ENCODE data around the gene GRM4. TPM values are rescaled to one million over a fixed set of nuclear protein-coding genes. Genes with fewer than 3 reads are reported as not detected.

GRM4 gene
- total RNA-seq, result not detected in 2 replicates

DNA sequence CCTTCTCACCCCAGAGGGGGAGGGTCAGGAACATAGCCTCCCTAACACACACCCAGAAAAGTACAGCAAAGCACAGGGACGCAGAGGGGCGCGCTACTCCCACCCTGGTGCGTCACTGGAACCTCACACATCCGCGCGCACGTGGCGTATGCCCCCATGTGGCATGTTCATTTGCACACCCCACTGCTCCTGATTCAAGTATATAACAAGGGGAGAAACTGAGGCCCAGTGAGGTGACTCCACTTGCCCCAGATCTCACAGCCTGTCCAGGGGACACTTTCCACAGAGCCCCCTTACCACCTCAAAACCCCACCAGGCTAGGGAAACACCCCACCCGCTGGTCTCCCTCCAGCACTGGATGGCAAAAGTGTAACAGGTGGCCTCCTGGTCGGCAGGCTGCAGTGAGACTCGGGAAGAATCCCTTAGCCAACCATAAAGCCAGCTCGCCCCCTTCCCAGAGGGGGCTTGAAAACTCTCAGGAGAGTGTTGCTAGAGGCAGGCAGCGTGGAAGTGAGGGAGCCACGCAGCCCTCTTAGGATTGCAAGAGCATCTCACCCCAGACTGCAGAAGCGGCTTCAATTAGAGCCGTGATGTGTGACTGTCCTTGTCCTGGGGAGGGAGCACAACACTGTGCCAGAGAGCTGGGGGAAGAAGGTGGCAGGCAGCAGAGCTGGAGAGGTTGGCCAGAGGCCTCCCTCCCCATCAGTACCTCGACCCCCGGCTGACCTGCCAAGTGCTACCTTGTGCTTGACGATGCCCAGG, at the start of gene GRM4:
Gene GRM4, minus strand, starts transcription at position 67 of the 762 bp plus-strand sequence. CDS start 12,591 bp downstream, outside the sequence.

Other genes starting within 250 kb of the GRM4 start
- gene HMGA1, start 90.8 kb upstream of the GRM4 start, total RNA-seq, result 75.5 and 173 TPM in 2 replicates
- 27.2 and 30.5 TPM in 2 replicates for gene SMIM29, start 102.9 kb upstream of the GRM4 start, total RNA-seq
- gene NUDT3, start 246.6 kb upstream of the GRM4 start, total RNA-seq, result 15.4 and 20.6 TPM in 2 replicates